ENCODE data around the gene GCGR.

GRCh38 chr17:81813371-81813684 lies 9.4 kb downstream of the GCGR start:
- TF ChIP-seq POLR2A (IDR thresholded peaks at IDR 0.05; ENCODE audit: low read length) (no peak), GATA1 (IDR thresholded peaks at IDR 0.05; ENCODE audit: low read depth, low read length) (no peak)
